DMS79 (cell line): ENCODE data around the gene PLCH1.

Experiments used
- DNase-seq: peaks from one replicate; lab custom pipeline; 2025; lab: John Stamatoyannopoulos, UW

Gene PLCH1

GRCh38 chr3:155744626-155745324 is at the start of gene PLCH1:
PLCH1 (minus strand) TSS chr3:155745071; CDS start chr3:155704224, 40,847 bp downstream.
- DNase-seq, result peak; percentile 30

- no peak for DNase-seq
These were observed 47.7 kb upstream of the PLCH1 start for GRCh38 chr3:155792532-155792931.

- DNase-seq, result no peak
These were observed 46.3 kb upstream of the PLCH1 start for GRCh38 chr3:155791190-155791589.

- no peak for DNase-seq
These were observed 45.5 kb upstream of the PLCH1 start for GRCh38 chr3:155790272-155790925.

GRCh38 chr3:155785662-155786295 is 40.9 kb upstream of the PLCH1 start:
- peak; percentile 36 for DNase-seq

GRCh38 chr3:155782390-155782953 is 37.6 kb upstream of the PLCH1 start:
- DNase-seq, result no peak

- no peak for DNase-seq
These were observed 35.4 kb upstream of the PLCH1 start for GRCh38 chr3:155780291-155780690.

- no peak for DNase-seq
These were observed 33.6 kb upstream of the PLCH1 start for GRCh38 chr3:155778462-155778861.

GRCh38 chr3:155772801-155773200 is 27.9 kb upstream of the PLCH1 start:
- no peak for DNase-seq

GRCh38 chr3:155771126-155771525 is 26.3 kb upstream of the PLCH1 start:
- no peak for DNase-seq

- no peak for DNase-seq
These were observed 21.3 kb upstream of the PLCH1 start for GRCh38 chr3:155766206-155766605.

GRCh38 chr3:155763870-155764463 is 19.1 kb upstream of the PLCH1 start:
- no peak for DNase-seq

GRCh38 chr3:155760653-155761052 is 15.8 kb upstream of the PLCH1 start:
- DNase-seq, result no peak

GRCh38 chr3:155757577-155757976 is 12.7 kb upstream of the PLCH1 start:
- no peak for DNase-seq

- DNase-seq, result no peak
These were observed 8.3 kb upstream of the PLCH1 start for GRCh38 chr3:155753038-155753639.

- no peak for DNase-seq
These were observed 3.9 kb upstream of the PLCH1 start for GRCh38 chr3:155748611-155749365.

- no peak for DNase-seq
These were observed 3.0 kb upstream of the PLCH1 start for GRCh38 chr3:155747946-155748290.

- DNase-seq, result no peak
These were observed 2.5 kb upstream of the PLCH1 start for GRCh38 chr3:155747286-155747945.

GRCh38 chr3:155746703-155747102 is 1.8 kb upstream of the PLCH1 start:
- DNase-seq, result no peak

GRCh38 chr3:155745795-155746550 is 1.1 kb upstream of the PLCH1 start:
- peak; percentile 77 for DNase-seq
